NCI-H524 (cell line): ENCODE measurements around the gene NUDT19.
"Not testable (repeated sequence)": the region's sequence is repeated elsewhere in the genome, so short reads cannot be mapped to it uniquely, and the experiment has no call there.

Experiments used
- DNase-seq, 2 experiments: peaks; one replicate each; lab custom pipeline; 2025; lab: John Stamatoyannopoulos, UW

NUDT19 gene

GRCh38 chr19:32675720-32676185 lies 15.9 kb upstream of the NUDT19 start, which contains the start of gene RGS9BP:
TSS of gene RGS9BP (plus strand) at chr19:32675848. CDS start at chr19:32676264, 416 bp downstream.
- DNase-seq, result peak; percentile 57 to 74

- peak; percentile 7 to 52 for DNase-seq
These were observed 15.3 kb upstream of the NUDT19 start for GRCh38 chr19:32676186-32676894.

GRCh38 chr19:32676895-32677359 lies 14.7 kb upstream of the NUDT19 start:
- DNase-seq, result no peak

- peak; percentile 95 to 97 for DNase-seq
These were observed 14.0 kb upstream of the NUDT19 start for GRCh38 chr19:32677657-32678056.

- DNase-seq, result no peak
These were observed 10.6 kb upstream of the NUDT19 start for GRCh38 chr19:32680986-32681385.

GRCh38 chr19:32682317-32682716 lies 9.3 kb upstream of the NUDT19 start:
- DNase-seq, result no peak

GRCh38 chr19:32686847-32687475 lies 4.7 kb upstream of the NUDT19 start:
- DNase-seq, result no peak

- no peak for DNase-seq
These were observed 3.9 kb upstream of the NUDT19 start for GRCh38 chr19:32687681-32688080.

GRCh38 chr19:32688311-32688710 lies 3.3 kb upstream of the NUDT19 start:
- DNase-seq, result no peak

GRCh38 chr19:32691952-32692726 lies 518 bp downstream of the NUDT19 start:
- DNase-seq, result peak; percentile 26 to 38

- DNase-seq, result no peak
These were observed 1.1 kb downstream of the NUDT19 start for GRCh38 chr19:32692727-32693061.

GRCh38 chr19:32693151-32694108 lies 1.8 kb downstream of the NUDT19 start:
- not testable (repeated sequence) for DNase-seq

GRCh38 chr19:32694316-32694715 lies 2.7 kb downstream of the NUDT19 start:
- not testable (repeated sequence) for DNase-seq

- not testable (repeated sequence) for DNase-seq
These were observed 3.2 kb downstream of the NUDT19 start for GRCh38 chr19:32694851-32695250.

GRCh38 chr19:32695506-32695905 lies 3.9 kb downstream of the NUDT19 start:
- not testable (repeated sequence) for DNase-seq

- not testable (repeated sequence) for DNase-seq
These were observed 5.2 kb downstream of the NUDT19 start for GRCh38 chr19:32696771-32697170.

GRCh38 chr19:32700129-32700528 lies 8.5 kb downstream of the NUDT19 start:
- not testable (repeated sequence) for DNase-seq

- no peak for DNase-seq
These were observed 10.4 kb downstream of the NUDT19 start for GRCh38 chr19:32702010-32702409.

- DNase-seq, result not testable (repeated sequence)
These were observed 12.4 kb downstream of the NUDT19 start for GRCh38 chr19:32704006-32704405.

GRCh38 chr19:32708457-32708856 lies 16.8 kb downstream of the NUDT19 start:
- no peak for DNase-seq

GRCh38 chr19:32709032-32709431 lies 17.4 kb downstream of the NUDT19 start:
- DNase-seq, result no peak
